ENCODE results near the gene BCL3. TPM values are rescaled to one million over a fixed set of nuclear protein-coding genes. Genes with fewer than 3 reads are reported as not detected.

Gene BCL3
- total and polyA plus RNA-seq, 10 of the 15 experiments (the other 5 are each of a cell fraction or from before 2014, with no cell fraction given) = 0.55 to 22.7 (median 3.6) TPM

- TF ChIP-seq ZNF592 (IDR thresholded peaks at IDR 0.05) = no peak
- TF ChIP-seq KLF5 (IDR thresholded peaks at IDR 0.05; ENCODE audit: partially characterized antibody) = no peak
- TF ChIP-seq ZNF384 (IDR thresholded peaks at IDR 0.05; ENCODE audit: borderline replicate concordance, low read depth, low read length) = peak; percentile 43; the same call in 1 of the 2 replicates
- TF ChIP-seq MYB (IDR thresholded peaks at IDR 0.05; ENCODE audit: borderline replicate concordance, low read depth, low read length) = no peak
- 0 out of 2 replicates have a peak, but pooled peaks have one; percentile 25 for TF ChIP-seq SMARCA5 (IDR thresholded peaks at IDR 0.05)
- TF ChIP-seq MXI1 (IDR thresholded peaks at IDR 0.05; ENCODE audit: low read depth, low read length) = no peak
- peak; percentile 98 for TF ChIP-seq MEF2B (IDR thresholded peaks at IDR 0.05; ENCODE audit: partially characterized antibody, poor library complexity, severe bottlenecking)
- TF ChIP-seq EGR1 (IDR thresholded peaks at IDR 0.05; ENCODE audit: borderline replicate concordance in 1 of 2, low read depth in 2 of 2, low read length in 2 of 2) = peak in 1 of 2 experiments; percentile 77; a peak in 1 of 3 replicates
- TF ChIP-seq TCF12 (IDR thresholded peaks at IDR 0.05; ENCODE audit: low read depth, low read length) = 0 out of 2 replicates have a peak, but pooled peaks have one; percentile 12
- no peak for TF ChIP-seq ZBTB33 (IDR thresholded peaks at IDR 0.05)
- TF ChIP-seq WRNIP1 (IDR thresholded peaks at IDR 0.05; ENCODE audit: borderline replicate concordance, low read depth, low read length) = no peak
- TF ChIP-seq ZNF207 (IDR thresholded peaks at IDR 0.05; ENCODE audit: borderline replicate concordance) = no peak
- no peak for TF ChIP-seq CBX5 (IDR thresholded peaks at IDR 0.05; ENCODE audit: low read depth)
- no peak for TF ChIP-seq CHD2 (IDR thresholded peaks at IDR 0.05; ENCODE audit: borderline replicate concordance, low read depth, low read length)
- TF ChIP-seq DPF2 (IDR thresholded peaks at IDR 0.05) = no peak
- TF ChIP-seq CEBPB (IDR thresholded peaks at IDR 0.05; ENCODE audit: borderline replicate concordance in 1 of 2, low read depth in 2 of 2, low read length in 2 of 2) = no peak
- TF ChIP-seq IRF4 (IDR thresholded peaks at IDR 0.05; ENCODE audit: low read depth, low read length) = no peak
- TF ChIP-seq EP300 (IDR thresholded peaks at IDR 0.05; ENCODE audit: borderline replicate concordance in 1 of 2, control insufficient read depth in 1 of 2, low read depth in 2 of 2, low read length in 2 of 2) = no peak
- no peak for TF ChIP-seq ELK1 (IDR thresholded peaks at IDR 0.05; ENCODE audit: low read depth, low read length)
- no peak for TF ChIP-seq SMAD5 (IDR thresholded peaks at IDR 0.05; ENCODE audit: low read depth)
- no peak for TF ChIP-seq POLR2AphosphoS5 (IDR thresholded peaks at IDR 0.05; ENCODE audit: low read length)
- TF ChIP-seq SREBF2 (IDR thresholded peaks at IDR 0.05; ENCODE audit: low read length) = no peak
- no peak for TF ChIP-seq SUPT20H (IDR thresholded peaks at IDR 0.05; ENCODE audit: borderline replicate concordance, control insufficient read depth, low read depth, low read length)
- no peak for TF ChIP-seq STAT3 (IDR thresholded peaks at IDR 0.05; ENCODE audit: low read depth, low read length)
Measured at GRCh38 chr19:44770550-44771257, 22.2 kb downstream of the BCL3 start (continued).
